Trophoblast cell (in vitro differentiated cells and primary cell): ENCODE measurements around the gene TMEM150A.

ENCODE experiments used
- DNase-seq, 2 donors: peaks; one replicate each; pipeline ENCODE4 v3.0.0-alpha.2; 2016
- H2AFZ ChIP-seq: 2 replicates; pipeline ENCODE4 v1.6.1; 2013; ENCODE audit warnings: low read length, moderate library complexity, mild to moderate bottlenecking; ENCODE audit not compliant: insufficient read depth, poor library complexity
- H2AK5ac ChIP-seq: 2 replicates; pipeline ENCODE4 v1.6.1; 2013; ENCODE audit warnings: mild to moderate bottlenecking, low read length
- H2BK120ac ChIP-seq: 2 replicates; pipeline ENCODE4 v1.6.1; 2013; ENCODE audit warnings: low read length, mild to moderate bottlenecking, moderate library complexity; ENCODE audit not compliant: insufficient read depth, poor library complexity
- H2BK12ac ChIP-seq: 2 replicates; pipeline ENCODE4 v1.6.1; 2013; ENCODE audit warnings: mild to moderate bottlenecking, low read length, moderate library complexity
- H2BK5ac ChIP-seq: 2 replicates; pipeline ENCODE4 v1.6.1; 2013; ENCODE audit warnings: low read length, low read depth, moderate library complexity, mild to moderate bottlenecking; ENCODE audit not compliant: poor library complexity
- H3K14ac ChIP-seq: 2 replicates; pipeline ENCODE4 v1.6.1; 2013; ENCODE audit warnings: mild to moderate bottlenecking, low read length
- H3K18ac ChIP-seq: 2 replicates; pipeline ENCODE4 v1.6.1; 2013; ENCODE audit warnings: mild to moderate bottlenecking, low read length
- H3K23ac ChIP-seq: 2 replicates; pipeline ENCODE4 v1.6.1; 2013; ENCODE audit warnings: low read length
- H3K27ac ChIP-seq: 2 replicates; pipeline ENCODE4 v1.5.1; 2013; ENCODE audit warnings: low read depth, mild to moderate bottlenecking, inconsistent platforms, low read length, moderate library complexity
- H3K27me3 ChIP-seq: 2 replicates; pipeline ENCODE4 v1.6.1; 2013; ENCODE audit warnings: inconsistent platforms, mild to moderate bottlenecking, low read length, moderate library complexity; ENCODE audit not compliant: insufficient read depth
- H3K36me3 ChIP-seq, 2 experiments: 1 replicate in 1 of 2; 2 replicates in 1 of 2; pipeline ENCODE4 v1.6.1; 2013; ENCODE audit warnings: low read length in 2 of 2, mild to moderate bottlenecking in 2 of 2, moderate library complexity in 1 of 2; ENCODE audit not compliant: insufficient read depth in 2 of 2, control insufficient read depth in 1 of 2
- H3K4ac ChIP-seq: 2 replicates; pipeline ENCODE4 v1.6.1; 2013; ENCODE audit warnings: low read depth, mild to moderate bottlenecking, low read length, moderate library complexity
- H3K4me1 ChIP-seq, 2 experiments: 1 replicate in 1 of 2; 2 replicates in 1 of 2; pipeline ENCODE4 v1.6.1; 2013; ENCODE audit warnings: low read length in 2 of 2, mild to moderate bottlenecking in 2 of 2, moderate library complexity in 1 of 2; ENCODE audit not compliant: insufficient read depth in 2 of 2, control insufficient read depth in 1 of 2
- H3K4me2 ChIP-seq: 2 replicates; pipeline ENCODE4 v1.6.1; 2013; ENCODE audit warnings: inconsistent platforms, mild to moderate bottlenecking, low read length, moderate library complexity
- H3K4me3 ChIP-seq: 2 replicates; pipeline ENCODE4 v1.5.1; 2013; ENCODE audit warnings: mild to moderate bottlenecking, low read depth, low read length, inconsistent platforms
- H3K79me1 ChIP-seq: one replicate; pipeline ENCODE4 v1.6.1; 2013; ENCODE audit warnings: low read length
- H3K79me2 ChIP-seq: 2 replicates; pipeline ENCODE4 v1.6.1; 2013; ENCODE audit warnings: low read length, mild to moderate bottlenecking; ENCODE audit not compliant: control insufficient read depth, insufficient read depth, poor library complexity
- H3K9ac ChIP-seq: 2 replicates; pipeline ENCODE4 v1.6.1; 2013; ENCODE audit warnings: mild to moderate bottlenecking, low read length
- H3K9me3 ChIP-seq: 2 replicates; pipeline ENCODE4 v1.6.1; 2013; ENCODE audit warnings: low read depth, mild to moderate bottlenecking, control low read depth, inconsistent platforms, low read length; ENCODE audit not compliant: insufficient read depth
- H4K12ac ChIP-seq: 2 replicates; pipeline ENCODE4 v1.6.1; 2013; ENCODE audit warnings: low read depth, mild to moderate bottlenecking, low read length, moderate library complexity
- H4K8ac ChIP-seq: 2 replicates; pipeline ENCODE4 v1.6.1; 2013; ENCODE audit warnings: low read depth, mild to moderate bottlenecking, low read length, moderate library complexity
- H4K91ac ChIP-seq: one replicate; pipeline ENCODE4 v1.6.1; 2013; ENCODE audit warnings: low read depth, mild to moderate bottlenecking, low read length, moderate library complexity
- WGBS: extraction: QIAGEN DNeasy Blood & Tissue Kit; methylation state at CpG from one replicate; pipeline ENCODE4 v1.1.7; 2013; ENCODE audit warnings: missing lambda C conversion rate; ENCODE audit not compliant: insufficient read length, insufficient coverage; ENCODE audit errors: extremely low coverage; 5-methylcytosine and 5-hydroxymethylcytosine counted together

The TMEM150A gene

GRCh38 chr2:85631316-85631715, 28.8 kb upstream of the TMEM150A start:
- Histone ChIP-seq H2AFZ (no peak overlapping the region), H3K9me3 (no peaks in the 10 kb centered on the region), H3K18ac (no peak overlapping the region), H2BK12ac (no peak overlapping the region), H3K27me3 (no peaks in the 10 kb centered on the region), H3K36me3 (peaks cover 55 to 67% of the 10 kb centered on the region in 2 experiments), H4K91ac (no peak overlapping the region), H3K27ac (no peak overlapping the region), H4K12ac (no peak overlapping the region), H3K14ac (no peak overlapping the region), H2BK120ac (no peak overlapping the region), H2AK5ac (no peak overlapping the region), H3K4me2 (no peak overlapping the region), H3K9ac (no peak overlapping the region), H2BK5ac (no peak overlapping the region), H3K4me1 (no peaks in the 10 kb centered on the region), H4K8ac (no peak overlapping the region), H3K23ac (no peak overlapping the region), H3K4ac (no peak overlapping the region), H3K4me3 (no peak overlapping the region), H3K79me1 (no peaks in the 10 kb centered on the region), H3K79me2 (no peaks in the 10 kb centered on the region)
- no CpG with 5 or more reads among the region's 3 CpGs for WGBS
- no peak for DNase-seq

- no CpG with 5 or more reads among the region's 2 CpGs for WGBS
- no peak for DNase-seq
- Histone ChIP-seq H3K27me3 (no peaks in the 10 kb centered on the region), H3K79me2 (no peaks in the 10 kb centered on the region), H3K9me3 (no peaks in the 10 kb centered on the region), H2AFZ (no peak overlapping the region), H3K27ac (no peak overlapping the region), H3K4me1 (no peaks in the 10 kb centered on the region), H2BK5ac (no peak overlapping the region), H2BK12ac (no peak overlapping the region), H4K12ac (no peak overlapping the region), H3K4me3 (no peak overlapping the region), H4K91ac (no peak overlapping the region), H3K4me2 (no peak overlapping the region), H3K18ac (no peak overlapping the region), H2BK120ac (no peak overlapping the region), H2AK5ac (no peak overlapping the region), H3K4ac (no peak overlapping the region), H3K36me3 (peaks cover 62 to 74% of the 10 kb centered on the region in 2 experiments), H4K8ac (no peak overlapping the region), H3K14ac (no peak overlapping the region), H3K79me1 (no peaks in the 10 kb centered on the region), H3K23ac (no peak overlapping the region), H3K9ac (no peak overlapping the region)
Measured at GRCh38 chr2:85628658-85629057, 26.2 kb upstream of the TMEM150A start.

GRCh38 chr2:85623991-85624390, 21.5 kb upstream of the TMEM150A start:
- no peak overlapping the region for H3K23ac ChIP-seq
- no peak overlapping the region for H2BK120ac ChIP-seq
- no peaks in the 10 kb centered on the region for H3K79me1 ChIP-seq
- no peak overlapping the region for H2BK12ac ChIP-seq
- H3K4me1 ChIP-seq, result no peaks in the 10 kb centered on the region
- H3K27me3 ChIP-seq, result no peaks in the 10 kb centered on the region
- H3K14ac ChIP-seq, result no peak overlapping the region
- no peaks in the 10 kb centered on the region for H3K9me3 ChIP-seq
- no peak overlapping the region for H3K9ac ChIP-seq
- no peaks in the 10 kb centered on the region for H3K79me2 ChIP-seq
- no peak overlapping the region for H4K12ac ChIP-seq
- DNase-seq, result no peak
- no peak overlapping the region for H4K8ac ChIP-seq
- no peak overlapping the region for H2BK5ac ChIP-seq
- H3K4ac ChIP-seq, result no peak overlapping the region
- H3K18ac ChIP-seq, result no peak overlapping the region
- no peak overlapping the region for H3K4me3 ChIP-seq
- H3K27ac ChIP-seq, result no peak overlapping the region
- H2AK5ac ChIP-seq, result no peak overlapping the region
- WGBS, result no CpG with 5 or more reads among the region's 5 CpGs
- H2AFZ ChIP-seq, result no peak overlapping the region
- no peak overlapping the region for H3K4me2 ChIP-seq
- H3K36me3 ChIP-seq, result peaks cover 51 to 72% of the 10 kb centered on the region in 2 experiments
- H4K91ac ChIP-seq, result no peak overlapping the region

- no peak overlapping the region for H3K4me3 ChIP-seq
- no peak overlapping the region for H4K91ac ChIP-seq
- H3K23ac ChIP-seq, result no peak overlapping the region
- no peak overlapping the region for H2AK5ac ChIP-seq
- no peak overlapping the region for H3K9ac ChIP-seq
- no peak overlapping the region for H4K8ac ChIP-seq
- no peak overlapping the region for H3K18ac ChIP-seq
- WGBS, result no CpG with 5 or more reads among the region's 1 CpG
- H3K79me1 ChIP-seq, result no peaks in the 10 kb centered on the region
- H3K14ac ChIP-seq, result no peak overlapping the region
- H3K9me3 ChIP-seq, result no peaks in the 10 kb centered on the region
- no peak overlapping the region for H2BK12ac ChIP-seq
- H3K4me1 ChIP-seq, result no peaks in the 10 kb centered on the region
- no peak overlapping the region for H2AFZ ChIP-seq
- H4K12ac ChIP-seq, result no peak overlapping the region
- H3K27me3 ChIP-seq, result no peaks in the 10 kb centered on the region
- no peak overlapping the region for H2BK5ac ChIP-seq
- H3K27ac ChIP-seq, result no peak overlapping the region
- DNase-seq, result no peak
- no peak overlapping the region for H3K4me2 ChIP-seq
- H2BK120ac ChIP-seq, result no peak overlapping the region
- H3K36me3 ChIP-seq, result peaks cover 37 to 56% of the 10 kb centered on the region in 2 experiments
- H3K4ac ChIP-seq, result no peak overlapping the region
- H3K79me2 ChIP-seq, result peaks cover under 1% of the 10 kb centered on the region
Measured at GRCh38 chr2:85621338-85621737, 18.8 kb upstream of the TMEM150A start.
